ENCODE data around the gene GATAD2A. TPM values are rescaled to one million over a fixed set of nuclear protein-coding genes. Genes with fewer than 3 reads are reported as not detected.

GATAD2A gene
- total and polyA plus RNA-seq, 10 of the 15 experiments (the other 5 are each of a cell fraction or from before 2014, with no cell fraction given): 2.6 to 173 (median 32.0) TPM

GRCh38 chr19:19498255-19498991 is 92.9 kb downstream of the GATAD2A start (continued):
- TF ChIP-seq, protein P1, sequence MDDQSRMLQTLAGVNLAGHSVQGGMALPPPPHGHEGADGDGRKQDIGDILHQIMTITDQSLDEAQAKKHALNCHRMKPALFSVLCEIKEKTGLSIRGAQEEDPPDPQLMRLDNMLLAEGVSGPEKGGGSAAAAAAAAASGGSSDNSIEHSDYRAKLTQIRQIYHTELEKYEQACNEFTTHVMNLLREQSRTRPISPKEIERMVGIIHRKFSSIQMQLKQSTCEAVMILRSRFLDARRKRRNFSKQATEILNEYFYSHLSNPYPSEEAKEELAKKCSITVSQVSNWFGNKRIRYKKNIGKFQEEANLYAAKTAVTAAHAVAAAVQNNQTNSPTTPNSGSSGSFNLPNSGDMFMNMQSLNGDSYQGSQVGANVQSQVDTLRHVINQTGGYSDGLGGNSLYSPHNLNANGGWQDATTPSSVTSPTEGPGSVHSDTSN (IDR thresholded peaks at IDR 0.05; ENCODE audit: insufficient replicate concordance, low read depth, low read length): no peak

GRCh38 chr19:19499272-19499995 is 94.0 kb downstream of the GATAD2A start:
- SMC1A ChIA-PET (ENCODE audit: uncharacterized antibody, unreplicated experiment): no interaction called here
- FAIRE-seq (no peak), DNase-seq (ENCODE audit: low read depth, low spot score) (no peak), ATAC-seq (no peak)
- H3K79me2 ChIP-seq (ENCODE audit: control insufficient read depth, insufficient read depth, low read length): no peaks in the 10 kb centered on the region
- H3K4me2 ChIP-seq (ENCODE audit: control insufficient read depth, insufficient read depth): no peak overlapping the region
- CTCF ChIA-PET: no interaction called here
- no peak overlapping the region for H2AFZ ChIP-seq (ENCODE audit: control insufficient read depth, low read depth, low read length)
- BruUV-seq (replicated peaks): no TSS peak
- H3K9me3 ChIP-seq (replicated peaks; ENCODE audit: control insufficient read depth, insufficient read depth, low read length): no peaks in the 10 kb centered on the region
- no peak overlapping the region for H3K27ac ChIP-seq (ENCODE audit: control insufficient read depth, insufficient read depth)
- TF ChIP-seq NFXL1 (IDR thresholded peaks at IDR 0.05; ENCODE audit: borderline replicate concordance) (no peak), SMAD5 (IDR thresholded peaks at IDR 0.05; ENCODE audit: low read depth) (no peak), NR2C1 (IDR thresholded peaks at IDR 0.05) (no peak), MTA3 (IDR thresholded peaks at IDR 0.05; ENCODE audit: borderline replicate concordance, low read length) (no peak), CEBPB (IDR thresholded peaks at IDR 0.05; ENCODE audit: borderline replicate concordance in 1 of 2, low read depth in 2 of 2, low read length in 2 of 2) (no peak), ZZZ3 (IDR thresholded peaks at IDR 0.05; ENCODE audit: control insufficient read depth, insufficient read length, low read depth) (no peak)
- in situ Hi-C loops (cut with MboI): loop anchor here (10.0 kb wide), 1 partner anchor 355 kb away; no protein-coding TSS in a partner anchor
- 79% methylated on average over 18 of the region's 18 CpGs for WGBS (ENCODE audit: insufficient coverage, insufficient replicate concordance, low lambda C conversion rate, missing lambda C conversion rate)
- intact Hi-C loops (cut with micrococcal nuclease; ENCODE audit: unreplicated experiment): no loop called here
- no peak overlapping the region for H3K9ac ChIP-seq (ENCODE audit: control insufficient read depth, insufficient read depth, low read length)
- H3K4me3 ChIP-seq: no peak overlapping the region
- RAD21 ChIA-PET (ENCODE audit: unreplicated experiment): no interaction called here
- no peaks in the 10 kb centered on the region for H3K4me1 ChIP-seq (ENCODE audit: control insufficient read depth, insufficient read depth, low read length)
- POLR2A ChIA-PET: no interaction called here
- peaks cover 39 to 64% of the 10 kb centered on the region in 2 experiments; a peak in 3 of 4 replicates for H3K36me3 ChIP-seq (ENCODE audit: control insufficient read depth in 2 of 2, insufficient read depth in 2 of 2, low read length in 1 of 2)
- H4K20me1 ChIP-seq (ENCODE audit: control insufficient read depth, insufficient read depth): no peaks in the 10 kb centered on the region
- H3K27me3 ChIP-seq (replicated peaks in 1 of 2; ENCODE audit: control insufficient read depth in 2 of 2, insufficient read depth in 2 of 2, low read length in 1 of 2): no peaks in the 10 kb centered on the region

Measured in GM12878 (cell line).